GM19351 (cell line): ENCODE results near the gene TSHZ2.

Experiments
- ATAC-seq: cut with Tn5 transposase; IDR thresholded peaks from one replicate; pipeline ENCODE4 v1.9.1; 2021; ENCODE audit warnings: mild to moderate bottlenecking, moderate library complexity; ENCODE audit not compliant: unreplicated experiment

The TSHZ2 gene

DNA sequence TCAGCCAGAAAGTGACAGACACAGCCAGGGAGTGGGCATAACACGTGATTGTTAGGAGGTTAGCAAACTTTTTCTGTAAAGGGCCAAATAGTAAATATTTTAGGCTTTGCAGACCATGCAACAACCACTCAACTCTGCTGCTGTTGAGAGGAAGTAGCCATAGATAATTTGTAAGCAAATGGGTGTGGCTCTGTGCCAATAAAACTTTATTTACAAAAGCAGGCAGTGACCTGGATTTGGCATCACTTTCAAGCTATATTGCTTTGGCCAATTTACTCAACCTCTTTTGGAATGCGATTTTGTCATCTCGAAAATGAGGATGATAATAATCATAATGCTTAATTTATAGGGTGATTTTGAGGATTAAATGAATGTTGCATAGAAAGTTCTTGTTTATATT, 152.6 kb downstream of the TSHZ2 start:
- ATAC-seq = no peak

DNA sequence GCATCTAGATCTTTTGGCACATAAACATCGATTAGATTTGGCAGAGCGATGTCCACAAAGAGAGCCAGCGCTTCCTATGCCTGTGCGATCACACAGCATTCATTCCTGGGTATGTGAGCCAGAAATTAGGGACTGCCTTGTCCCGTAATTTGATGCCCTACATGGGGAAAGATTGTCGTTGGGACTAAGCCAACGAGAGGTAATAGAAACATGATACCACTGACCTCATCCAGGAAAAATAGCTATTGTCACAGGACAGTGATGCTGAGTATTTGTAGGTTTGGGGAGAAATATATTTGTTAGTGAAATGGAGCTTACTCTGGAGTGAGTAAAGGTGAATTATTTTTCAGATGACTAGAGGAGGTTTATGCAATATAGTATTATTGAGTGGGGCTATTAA, 154.0 kb downstream of the TSHZ2 start:
- no peak for ATAC-seq

DNA sequence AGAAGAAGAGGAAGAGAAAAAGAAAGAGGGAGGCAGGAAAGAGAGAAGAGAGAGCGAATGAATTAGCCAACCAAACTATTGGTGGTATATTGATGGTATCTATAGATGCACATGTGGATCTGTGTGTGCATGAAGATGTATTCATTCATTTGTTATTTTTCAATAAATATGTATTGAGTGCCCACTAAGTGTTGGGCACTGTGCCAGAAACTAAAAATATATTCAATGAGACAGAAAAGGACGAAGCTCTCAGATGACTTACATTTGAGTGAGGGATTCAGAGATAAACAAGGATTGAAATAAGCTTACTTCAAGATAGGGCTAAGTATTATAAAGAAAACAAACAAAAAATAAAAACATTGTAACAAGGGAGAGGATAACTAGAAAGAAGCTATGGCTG, 154.9 kb downstream of the TSHZ2 start:
- ATAC-seq = no peak

GRCh38 chr20:53128004-53128403, 155.8 kb downstream of the TSHZ2 start:
- no peak for ATAC-seq

GRCh38 chr20:53129563-53129962, 157.4 kb downstream of the TSHZ2 start:
- ATAC-seq = no peak

DNA sequence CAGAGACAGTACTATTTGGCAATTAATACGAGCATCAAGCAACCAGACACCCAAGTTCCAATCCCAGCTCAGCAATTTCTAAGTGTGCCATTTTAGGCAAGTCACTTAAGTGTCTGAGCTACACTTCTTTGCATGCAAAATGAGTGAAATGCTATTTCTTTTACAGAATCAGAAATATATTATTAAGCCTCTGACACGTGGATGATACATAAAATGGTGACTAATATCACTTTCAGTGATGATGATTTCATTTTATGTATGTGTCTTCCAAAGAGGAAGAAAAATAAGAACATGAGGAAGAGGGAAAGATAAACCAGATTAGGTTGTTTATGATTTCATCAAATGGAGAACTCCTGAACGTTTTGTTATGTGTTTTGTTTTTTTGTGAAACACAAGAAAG, 158.6 kb downstream of the TSHZ2 start:
- ATAC-seq = no peak

DNA sequence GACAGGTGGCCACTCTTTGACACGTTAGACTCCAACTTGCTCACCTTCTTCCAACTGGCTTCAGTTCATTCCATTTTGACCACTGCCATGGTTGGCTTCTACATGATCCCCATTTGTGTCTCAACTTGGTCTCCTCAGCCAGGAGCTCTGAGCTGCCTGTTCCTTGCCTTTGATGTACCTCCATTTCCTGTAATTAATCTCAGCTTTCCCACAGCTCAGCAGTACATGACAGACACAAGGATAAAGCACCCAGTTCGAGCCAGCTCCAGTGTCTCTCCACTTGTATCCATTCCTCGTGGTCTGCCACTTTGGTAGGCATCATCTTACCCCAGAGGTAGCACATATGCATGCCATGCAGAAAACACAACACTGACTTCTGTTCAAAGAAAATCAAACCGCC, 161.0 kb downstream of the TSHZ2 start:
- no peak for ATAC-seq

- no peak for ATAC-seq
These were observed 161.5 kb downstream of the TSHZ2 start for GRCh38 chr20:53133628-53134027.

GRCh38 chr20:53136473-53136872, 164.3 kb downstream of the TSHZ2 start:
- no peak for ATAC-seq

DNA sequence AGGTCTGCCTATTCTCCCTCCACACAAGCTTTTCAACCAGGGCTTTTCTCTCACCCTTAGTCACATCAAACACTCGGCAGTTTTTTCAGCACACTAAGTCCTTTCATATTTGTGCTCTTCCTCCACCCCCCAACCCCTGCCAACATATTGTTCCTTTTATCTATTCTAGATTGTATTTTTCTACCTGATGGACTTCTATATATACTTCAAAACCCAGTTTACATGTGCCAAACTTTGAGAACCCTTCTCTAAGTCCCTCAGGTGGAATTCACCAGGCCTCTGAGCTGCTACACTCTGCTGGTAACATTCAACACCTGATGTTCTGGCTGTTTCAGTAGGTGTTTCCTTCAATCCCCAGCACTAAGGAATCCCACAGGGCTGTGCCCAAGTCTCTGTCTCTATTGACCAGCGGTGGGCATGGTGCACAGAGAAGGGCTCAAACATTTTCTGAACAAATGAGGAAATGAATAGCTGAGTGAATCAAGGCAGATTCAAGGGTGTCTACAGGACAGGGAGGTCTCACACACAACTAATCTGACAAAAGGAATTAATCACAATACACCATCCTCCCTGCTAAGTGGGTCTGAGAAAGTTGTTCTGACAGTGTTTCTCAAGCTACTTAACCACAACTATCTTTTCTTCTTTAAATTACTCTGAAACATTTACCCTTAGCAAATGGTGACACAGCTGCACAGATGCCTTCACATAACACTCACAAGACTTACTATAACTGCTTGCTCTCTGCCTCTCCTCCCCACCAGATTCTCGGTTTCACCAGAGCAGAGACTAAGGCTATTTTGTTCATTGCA, 166.5 kb downstream of the TSHZ2 start:
- ATAC-seq = peak; percentile 96

GRCh38 chr20:53141201-53142050, 169.3 kb downstream of the TSHZ2 start:
- ATAC-seq = no peak

- ATAC-seq = no peak
These were observed 170.3 kb downstream of the TSHZ2 start for GRCh38 chr20:53142225-53143127.

- peak; percentile 77 for ATAC-seq
These were observed 174.2 kb downstream of the TSHZ2 start for GRCh38 chr20:53146201-53146891.

DNA sequence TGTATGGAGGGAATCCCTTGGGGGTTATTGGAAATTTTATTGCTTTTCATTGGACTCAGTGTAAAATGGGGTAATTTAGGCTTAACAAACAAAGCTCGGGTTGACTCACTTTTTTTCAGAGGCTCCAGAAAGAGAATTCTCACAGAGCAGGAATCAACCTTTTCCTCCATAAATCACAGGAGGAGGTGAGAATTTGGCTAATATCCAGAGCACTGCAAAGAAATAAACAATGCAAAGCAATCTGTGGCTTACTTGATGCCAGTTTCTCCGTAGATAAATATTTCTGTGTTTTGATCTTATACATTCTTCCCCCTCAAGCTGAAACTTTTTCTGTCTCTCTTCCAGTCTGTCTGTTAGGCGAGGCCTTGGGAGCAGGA, 176.6 kb downstream of the TSHZ2 start:
- ATAC-seq = no peak

DNA sequence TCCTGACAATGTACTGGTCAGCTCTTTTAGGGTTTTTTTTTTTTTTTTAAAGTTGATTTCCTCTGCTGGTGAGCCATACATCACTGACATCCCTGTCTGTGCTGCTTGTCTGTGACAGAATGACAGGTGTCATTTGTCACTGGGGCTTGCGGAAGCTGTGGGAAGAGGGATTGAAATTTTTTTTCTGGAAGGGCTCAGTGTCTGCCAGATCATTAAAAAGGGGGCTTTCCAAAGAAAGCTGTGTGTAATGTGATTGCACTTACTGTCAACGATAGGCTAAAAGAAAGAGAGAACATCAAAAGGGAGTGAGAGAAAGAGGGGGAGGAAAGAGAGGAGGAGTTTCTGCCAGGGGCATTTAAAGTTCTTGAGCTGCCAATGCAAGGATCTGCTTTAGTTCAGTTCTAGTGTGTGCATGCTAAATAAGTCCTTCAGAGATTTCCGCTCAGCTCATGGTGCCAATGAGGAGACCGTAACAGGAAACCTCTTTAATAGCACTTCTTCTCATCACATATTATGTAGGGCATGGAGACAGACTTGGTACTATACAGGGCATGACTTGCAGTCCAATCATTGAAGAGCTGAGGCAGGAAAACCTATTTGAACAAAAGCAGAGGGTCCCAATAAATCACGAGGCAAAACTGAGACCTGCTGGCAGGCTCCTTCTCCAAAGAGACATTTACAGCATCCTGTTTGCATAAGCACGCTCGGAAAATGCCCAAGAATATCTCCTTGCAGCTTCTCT, 177.2 kb downstream of the TSHZ2 start:
- no peak for ATAC-seq

GRCh38 chr20:53149890-53150205, 177.7 kb downstream of the TSHZ2 start:
- no peak for ATAC-seq

GRCh38 chr20:53150532-53150931, 178.4 kb downstream of the TSHZ2 start:
- ATAC-seq = no peak

- no peak for ATAC-seq
These were observed 180.1 kb downstream of the TSHZ2 start for GRCh38 chr20:53152228-53152627.

GRCh38 chr20:53154540-53154939, 182.4 kb downstream of the TSHZ2 start:
- peak; percentile 62 for ATAC-seq
